T-helper 17 cell (primary cell): ENCODE results near the gene DBF4. TPM values are rescaled to one million over a fixed set of nuclear protein-coding genes. Genes with fewer than 3 reads are reported as not detected.
"Not testable (repeated sequence)": the region's sequence is repeated elsewhere in the genome, so short reads cannot be mapped to it uniquely, and the experiment has no call there.

ENCODE experiments used
- ATAC-seq: fragments of 150-1000 bp; cut with Tn5 transposase; 2 replicates; pipeline ENCODE4 v1.10.0; 2021; ENCODE audit warnings: mild to moderate bottlenecking, moderate library complexity
- DNase-seq, 3 donors: peaks; one replicate each; pipeline versions ENCODE4 v3.0.0 to v3.0.0-alpha.2; 2020 to 2021
- H3K9me3 ChIP-seq: one replicate; pipeline ENCODE4 v1.7.0; 2013; ENCODE audit warnings: low read length, mild to moderate bottlenecking; ENCODE audit not compliant: control insufficient read depth, poor library complexity, severe bottlenecking
- H3K27ac Mint-ChIP-seq: one replicate; pipeline ENCODE4 v1.8.0; 2022; ENCODE audit warnings: mild to moderate bottlenecking, moderate library complexity, mixed read lengths
- H3K27me3 Mint-ChIP-seq: one replicate; pipeline ENCODE4 v1.8.0; 2022; ENCODE audit warnings: mixed read lengths
- H3K36me3 Mint-ChIP-seq: one replicate; pipeline ENCODE4 v1.8.0; 2022; ENCODE audit warnings: low read depth, mixed read lengths
- H3K4me1 Mint-ChIP-seq: one replicate; pipeline ENCODE4 v1.8.0; 2022; ENCODE audit warnings: mild to moderate bottlenecking, mixed read lengths
- H3K4me3 Mint-ChIP-seq: one replicate; pipeline ENCODE4 v1.8.0; 2022; ENCODE audit warnings: mild to moderate bottlenecking, moderate library complexity, mixed read lengths
- total RNA-seq, 4 donors: library from RNA in 2 of 4; stranded (reverse) in 2 of 4; gene quantifications; one replicate each; pipeline ENCODE4 v1.2.3 and lab custom pipeline; 2022 to 2026

DBF4 gene
- total RNA-seq, 2 donors from 2014 or later, result 40.8 to 56.7 TPM

GRCh38 chr7:87945926-87946325 lies 69.6 kb downstream of the DBF4 start:
- not testable (repeated sequence) for H3K27ac Mint-ChIP-seq, ATAC-seq, H3K9me3 ChIP-seq, H3K36me3 Mint-ChIP-seq, H3K4me1 Mint-ChIP-seq, H3K27me3 Mint-ChIP-seq, DNase-seq, H3K4me3 Mint-ChIP-seq

- Mint-ChIP-seq H3K4me3 (no peak overlapping the region), H3K27ac (no peak overlapping the region), H3K4me1 (peaks cover 4% of the 10 kb centered on the region), H3K27me3 (no peaks in the 10 kb centered on the region), H3K36me3 (peaks cover 7% of the 10 kb centered on the region)
- DNase-seq (no peak), ATAC-seq (no peak)
- H3K9me3 ChIP-seq, result no peaks in the 10 kb centered on the region
Measured at GRCh38 chr7:87948371-87948770, 72.1 kb downstream of the DBF4 start.

Other genes with a start within 250 kb of the DBF4 start
- gene RUNDC3B, start 248.1 kb upstream of the DBF4 start, total RNA-seq, result under 1 TPM; 0.26 to 0.37 TPM
- gene SLC25A40, start 133 bp upstream of the DBF4 start, total RNA-seq, result 10 to 100 TPM; 13.8 to 20.2 TPM
- 1 to 10 TPM; 2.0 to 3.0 TPM for gene ADAM22, start 57.8 kb downstream of the DBF4 start, total RNA-seq